Measurements from ENCODE around the gene DCAF15. TPM values are rescaled to one million over a fixed set of nuclear protein-coding genes. Genes with fewer than 3 reads are reported as not detected.
"Not testable (repeated sequence)": the region's sequence is repeated elsewhere in the genome, so short reads cannot be mapped to it uniquely, and the experiment has no call there.

The DCAF15 gene
- total RNA-seq, 1 donor from 2014 or later = 13.5 TPM

- DNase-seq = no peak
Measured at GRCh38 chr19:13959962-13960862, 7.9 kb downstream of the DCAF15 start.

DNA sequence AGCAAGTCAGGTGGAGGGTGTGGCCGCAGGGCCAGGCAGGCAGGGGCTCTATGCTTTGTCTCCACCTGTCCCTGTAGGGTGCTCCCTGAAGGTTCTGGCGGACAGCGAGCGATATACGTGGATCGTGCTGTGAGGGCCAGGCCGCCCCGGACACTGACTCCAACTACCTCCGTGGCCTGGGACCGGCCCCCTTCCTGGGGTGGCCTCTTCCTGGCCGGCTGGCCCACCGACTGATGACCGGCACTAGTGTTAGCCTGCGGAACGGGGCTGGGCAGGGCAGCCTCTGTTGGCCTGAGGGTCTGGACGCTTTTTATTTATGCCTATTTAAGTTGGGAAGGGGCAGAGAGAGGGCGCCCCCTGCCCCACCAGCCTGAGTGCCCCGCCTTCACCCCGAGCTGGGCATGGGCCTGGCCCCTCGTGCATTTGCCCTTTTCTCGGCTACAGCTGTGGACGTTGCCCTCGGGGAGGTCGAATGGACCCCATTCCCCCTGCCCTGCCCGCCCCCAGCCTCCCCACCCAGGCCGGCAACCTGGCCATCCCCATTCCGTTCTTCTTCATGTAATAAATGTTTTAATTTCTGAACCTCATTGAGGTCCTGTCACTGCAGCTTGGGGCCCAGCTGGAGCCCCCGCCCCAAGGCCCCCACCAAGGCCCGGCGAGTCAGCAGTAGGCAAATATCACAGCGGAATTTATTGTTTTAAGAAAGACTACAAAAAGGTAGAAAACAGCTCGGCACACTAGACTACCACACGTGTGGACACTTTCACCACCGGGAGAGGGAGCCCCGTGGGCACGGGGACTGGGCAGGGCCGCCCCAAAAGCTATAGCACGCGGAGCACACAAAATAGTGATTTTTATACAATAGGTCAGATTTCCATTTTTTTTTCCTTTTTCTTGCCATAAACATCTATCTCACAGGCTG, 8.8 kb downstream of the DCAF15 start:
- DNase-seq = no peak

DNA sequence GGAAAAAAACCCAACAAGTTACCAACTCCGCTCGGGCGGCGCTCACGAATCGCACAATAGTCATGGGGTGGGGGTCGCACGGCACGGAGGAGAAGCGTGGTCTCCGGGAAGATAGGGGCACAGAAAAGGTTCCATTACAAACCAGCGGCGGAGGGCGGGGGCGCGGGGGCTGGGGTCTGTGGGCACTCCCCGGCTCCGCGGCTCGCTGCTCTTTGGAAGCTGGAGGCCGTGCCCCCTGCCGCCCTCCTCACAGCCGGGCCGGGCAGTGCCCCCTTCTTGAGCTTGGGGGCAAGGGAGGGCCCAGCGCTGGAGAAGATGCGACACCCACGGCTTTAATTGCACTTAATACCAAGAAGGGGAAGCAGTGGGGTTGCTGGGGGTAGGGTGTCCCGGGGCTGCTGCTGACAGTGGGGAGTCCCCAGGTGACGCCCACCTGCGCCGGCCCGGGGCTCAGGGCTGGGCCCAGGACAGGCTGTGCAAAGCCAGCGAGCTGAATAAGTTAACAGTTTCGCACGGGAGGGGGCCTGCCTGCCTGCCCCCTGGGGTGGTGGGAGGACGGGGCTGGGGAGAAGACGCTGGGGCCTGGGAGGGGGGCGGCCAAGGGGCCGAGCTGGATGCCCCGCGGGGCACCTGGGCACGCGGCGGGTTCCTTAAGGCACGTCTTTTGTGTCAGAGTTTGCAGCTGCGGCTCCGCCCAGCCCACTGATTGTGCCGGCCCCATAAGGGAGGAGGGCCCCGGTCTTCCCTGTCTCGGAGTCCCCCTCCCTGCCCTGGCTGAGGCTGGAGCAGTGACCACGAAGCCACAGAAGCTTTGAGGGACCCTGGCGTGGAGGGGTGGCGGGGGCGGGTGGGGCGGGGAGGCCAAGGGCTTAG, 9.8 kb downstream of the DCAF15 start:
- no peak for DNase-seq

DNA sequence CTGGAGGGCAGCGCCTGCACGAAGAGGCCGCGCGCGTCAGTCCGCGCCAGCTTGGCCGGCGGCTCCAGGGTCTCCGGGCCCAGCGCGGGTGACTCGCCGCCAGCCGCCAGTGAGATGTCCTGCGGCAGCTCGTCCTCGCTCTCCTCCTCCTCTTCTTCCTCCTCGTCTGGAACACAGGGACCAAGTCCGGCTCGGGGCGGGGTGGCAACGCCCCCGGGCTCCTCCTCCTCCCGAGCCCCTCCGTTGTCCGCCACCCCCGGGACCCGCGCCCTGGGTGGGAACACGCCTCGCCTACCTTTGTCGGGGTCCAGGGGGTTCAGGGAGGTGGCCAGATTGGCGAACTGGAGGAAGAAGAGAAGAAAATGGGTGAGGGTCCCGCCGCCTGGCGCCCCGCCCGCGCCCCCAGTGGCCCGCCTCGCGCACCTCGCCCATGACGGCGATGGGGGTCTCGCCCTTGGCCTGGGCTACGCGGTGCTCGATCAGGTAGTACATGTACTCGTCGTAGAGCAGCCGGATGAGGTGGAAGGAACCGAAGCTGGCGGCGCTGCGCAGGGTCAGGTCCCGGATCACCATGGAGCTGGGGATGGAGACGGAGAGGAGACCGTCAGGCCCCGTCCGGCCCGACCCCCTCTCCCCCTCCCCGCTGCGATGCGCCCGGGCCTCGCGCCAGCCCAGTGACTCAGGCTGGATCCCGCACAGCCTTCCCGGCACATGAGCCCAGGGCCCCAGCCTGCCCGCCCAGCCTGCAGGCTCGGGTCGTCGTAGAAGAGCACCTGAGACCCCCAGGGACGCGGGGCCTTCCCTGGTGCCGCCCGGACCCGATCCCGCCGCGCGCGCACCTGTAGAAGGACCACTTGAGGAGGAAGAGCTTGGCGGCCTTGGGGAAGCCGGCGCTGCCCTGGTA, 10.6 kb downstream of the DCAF15 start:
- peak; percentile 3 for DNase-seq

GRCh38 chr19:13963603-13964105, 11.3 kb downstream of the DCAF15 start:
- DNase-seq = no peak

DNA sequence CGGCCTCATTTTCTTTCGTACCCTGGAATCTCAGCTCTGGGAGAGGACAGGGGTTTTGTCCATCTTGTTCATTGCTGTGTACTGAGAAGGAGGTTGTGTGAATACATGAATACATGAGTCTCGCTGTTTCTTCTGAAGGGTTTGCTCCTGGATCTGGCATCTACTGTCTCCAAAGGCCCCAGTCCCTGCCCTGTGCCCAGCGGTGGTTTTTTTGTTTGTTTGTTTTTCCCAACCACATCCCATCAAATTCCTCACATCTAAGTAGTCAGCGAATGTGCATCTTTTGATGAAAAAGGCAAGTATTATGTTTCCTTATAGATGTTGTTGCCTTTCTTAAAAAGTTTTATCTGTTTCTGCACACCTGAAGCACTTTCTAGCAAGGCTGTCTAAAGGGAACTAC, 12.5 kb downstream of the DCAF15 start:
- no peak for DNase-seq

GRCh38 chr19:13965377-13965896, 13.1 kb downstream of the DCAF15 start:
- DNase-seq = no peak

DNA sequence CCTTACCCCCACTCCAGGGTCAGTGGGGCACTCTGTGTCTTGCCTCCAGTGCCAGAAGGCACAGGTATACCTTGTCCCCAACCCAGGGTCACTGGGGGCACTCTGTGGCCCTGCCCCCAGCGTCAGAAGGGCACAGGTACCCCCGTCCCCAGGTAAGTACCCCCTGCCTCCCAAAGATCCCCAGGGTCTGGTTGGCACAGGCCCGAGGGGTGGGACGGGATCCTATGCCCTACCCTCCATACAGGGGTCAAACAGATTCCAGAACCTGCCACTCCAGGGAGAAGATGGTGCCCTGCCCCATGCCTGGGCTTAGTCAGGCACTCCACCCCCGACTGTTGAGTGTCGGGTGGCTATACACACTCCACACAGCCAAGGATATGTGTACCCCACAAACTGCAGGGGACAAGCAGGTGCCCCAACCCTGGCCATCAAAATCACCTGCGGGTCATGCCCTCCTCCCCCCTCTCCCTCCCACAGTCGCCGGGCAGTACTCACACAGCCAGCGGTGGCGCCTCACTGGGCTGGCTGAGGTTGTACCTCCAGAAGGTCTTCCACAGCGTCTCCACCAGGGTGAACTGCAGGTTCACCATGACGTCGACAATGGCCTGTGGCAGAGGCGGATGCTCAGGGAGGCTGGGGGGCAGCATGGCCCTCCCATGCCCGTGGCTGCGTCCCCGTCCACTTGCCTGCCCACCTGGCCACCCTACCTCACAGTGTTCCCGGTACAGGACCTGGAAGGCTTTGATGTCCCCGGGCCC, 13.8 kb downstream of the DCAF15 start:
- no peak for DNase-seq

DNA sequence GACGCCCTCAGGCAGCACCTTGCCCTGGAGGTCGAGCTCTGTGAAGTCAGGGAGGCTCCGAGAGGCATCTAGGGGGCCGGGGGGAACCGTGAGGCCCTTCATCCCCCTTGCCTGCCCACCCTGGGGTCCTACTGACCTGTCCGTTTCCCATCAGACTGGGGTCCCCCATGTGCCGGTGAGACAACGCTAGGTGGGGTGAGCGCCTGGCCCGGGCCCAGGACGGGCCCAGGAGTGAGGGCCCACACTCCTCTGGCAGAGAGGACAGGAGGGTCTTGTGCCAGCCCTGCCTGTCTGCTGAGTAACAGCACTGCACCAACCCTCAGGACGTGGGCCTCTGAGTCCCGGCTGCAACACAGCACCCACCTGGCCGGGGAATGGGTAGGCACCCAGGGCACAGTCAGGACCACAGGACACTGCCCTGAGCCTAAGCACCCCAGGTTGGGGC, 14.4 kb downstream of the DCAF15 start:
- DNase-seq = no peak

GRCh38 chr19:13967206-13967605, 14.9 kb downstream of the DCAF15 start:
- DNase-seq = not testable (repeated sequence)

DNA sequence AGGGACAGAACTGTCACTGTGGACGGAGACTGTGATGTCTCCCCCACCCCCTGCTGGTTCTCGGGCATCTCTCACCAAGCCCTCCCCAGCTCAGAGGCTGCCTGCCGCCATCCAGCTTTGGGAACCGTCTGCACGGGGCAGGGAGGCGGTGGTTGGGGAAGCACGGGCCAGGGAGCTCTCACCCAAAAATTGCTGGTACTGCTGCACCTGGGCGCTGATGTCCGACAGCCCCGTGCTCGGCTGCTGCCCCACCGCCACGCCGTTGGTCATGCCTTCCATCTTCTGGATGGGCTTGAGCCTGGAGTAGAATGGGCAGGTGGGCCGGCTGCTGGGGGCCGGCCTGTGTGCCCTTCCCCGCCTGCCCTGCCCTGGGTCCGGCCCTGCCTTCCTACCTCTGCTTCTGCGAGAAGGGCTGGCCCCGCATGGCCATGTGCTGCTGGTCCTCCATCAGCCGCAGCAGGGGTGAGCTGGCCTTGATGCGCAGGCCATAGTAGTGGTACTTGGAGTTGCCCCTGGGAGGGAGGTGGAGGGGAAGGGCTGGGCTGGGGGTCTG, 16.1 kb downstream of the DCAF15 start:
- no peak for DNase-seq

GRCh38 chr19:13968999-13969398, 16.7 kb downstream of the DCAF15 start:
- no peak for DNase-seq

DNA sequence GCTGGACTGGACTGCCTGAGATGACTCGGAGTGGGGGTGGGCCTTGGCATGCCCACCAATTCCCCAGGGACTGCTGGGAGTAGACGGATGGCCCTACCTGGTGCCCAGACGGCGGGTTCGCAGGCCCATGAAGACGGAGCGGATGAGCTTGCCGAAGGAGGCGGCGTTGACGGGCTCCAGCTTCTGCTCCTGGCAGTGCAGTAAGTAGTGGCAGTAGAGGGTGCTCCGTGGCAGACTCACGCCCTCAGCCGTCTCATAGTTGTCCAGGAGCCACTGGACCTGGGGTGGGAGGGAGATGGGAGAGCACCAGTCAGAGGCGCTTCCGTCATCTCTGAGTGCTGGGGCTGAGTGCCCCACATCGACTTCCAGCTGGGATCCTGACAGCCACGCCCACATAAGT, 17.6 kb downstream of the DCAF15 start:
- no peak for DNase-seq

- DNase-seq = not testable (repeated sequence)
Measured at GRCh38 chr19:13971868-13972267, 19.6 kb downstream of the DCAF15 start.

- DNase-seq = no peak
Measured at GRCh38 chr19:13972368-13973155, 20.3 kb downstream of the DCAF15 start.

DNA sequence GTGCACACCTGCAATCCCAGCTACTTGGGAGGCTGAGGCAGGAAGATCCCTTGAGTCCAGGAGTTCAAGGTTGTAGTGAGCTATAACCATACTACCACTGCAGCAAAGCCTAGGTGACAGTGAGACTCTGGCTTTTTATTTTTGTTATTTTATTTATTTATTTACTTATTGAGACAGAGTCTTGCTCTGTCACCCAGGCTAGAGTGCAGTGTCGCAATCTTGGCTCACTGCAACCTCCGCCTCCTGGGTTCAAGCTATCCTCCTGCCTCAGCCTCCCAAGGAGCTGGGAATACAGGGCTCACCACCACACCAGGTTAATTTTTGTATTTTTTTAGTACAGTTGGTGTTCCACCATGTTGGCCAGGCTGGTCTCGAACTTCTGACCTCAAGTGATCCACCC, 21.2 kb downstream of the DCAF15 start:
- DNase-seq = not testable (repeated sequence)

- DNase-seq = no peak
Measured at GRCh38 chr19:13974073-13974472, 21.8 kb downstream of the DCAF15 start.

DNA sequence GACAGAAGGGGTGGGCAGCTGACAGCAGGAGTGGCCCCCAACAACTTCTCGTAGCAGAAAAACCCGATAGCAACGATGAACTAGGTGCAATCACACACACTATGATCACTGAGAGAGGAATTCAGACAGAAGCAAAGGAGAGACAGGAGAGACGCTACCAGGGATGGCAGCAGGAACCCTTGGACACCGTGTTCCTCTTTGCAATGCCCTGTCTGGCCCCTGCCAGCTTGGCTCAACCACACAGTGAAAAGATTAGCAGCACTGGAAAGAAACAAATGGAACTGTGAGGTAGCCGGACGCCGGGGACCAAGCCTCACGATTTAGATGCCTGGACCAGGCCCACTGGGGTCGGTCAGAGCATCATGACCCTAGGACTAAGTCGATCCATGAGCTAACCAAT, 23.6 kb downstream of the DCAF15 start:
- DNase-seq = no peak

All from skin of body (tissue), 2 donors.